SK-N-SH treated with all-trans-retinoic acid at 6 μM for 48 hours (cell line): ENCODE results near the gene C2orf72.
"Not testable (repeated sequence)": the region's sequence is repeated elsewhere in the genome, so short reads cannot be mapped to it uniquely, and the experiment has no call there.

Experiments used
- ATAC-seq: fragments of 200-7000 bp; cut with Tn5 transposase; 3 replicates; pipeline ENCODE4 v1.9.1; 2020; ENCODE audit warnings: mild to moderate bottlenecking, moderate library complexity
- ARNTL ChIP-seq: fragments of 450-650 bp; formaldehyde crosslinking; IDR thresholded peaks from 2 replicates; pipeline ENCODE4 v1.5.0; 2020; ENCODE audit warnings: low read depth, mild to moderate bottlenecking, moderate library complexity, borderline replicate concordance
- CREB5 ChIP-seq: fragments of 250-450 bp; sonication (Bioruptor Pico); IDR thresholded peaks from 2 replicates; pipeline ENCODE4 v1.5.1; 2020; ENCODE audit warnings: low read depth, mild to moderate bottlenecking, moderate library complexity
- CSDC2 ChIP-seq: fragments of 250-450 bp; sonication (Bioruptor Pico); IDR thresholded peaks from 2 replicates; pipeline ENCODE4 v1.5.0; 2020; ENCODE audit warnings: mild to moderate bottlenecking, moderate library complexity
- CSRNP3 ChIP-seq: fragments of 250-450 bp; sonication (Bioruptor Pico); IDR thresholded peaks from 2 replicates; pipeline ENCODE4 v1.5.1; 2021; ENCODE audit warnings: mild to moderate bottlenecking, moderate library complexity
- GLIS3 ChIP-seq: fragments of 250-450 bp; sonication (Bioruptor Pico); IDR thresholded peaks from 2 replicates; pipeline ENCODE4 v1.5.0; 2020; ENCODE audit warnings: mild to moderate bottlenecking, moderate library complexity
- ISL1 ChIP-seq: fragments of 250-450 bp; sonication (Bioruptor Pico); IDR thresholded peaks from 2 replicates; pipeline ENCODE4 v2.1.2; 2022; ENCODE audit warnings: mild to moderate bottlenecking, moderate library complexity
- OSR1 ChIP-seq: fragments of 250-450 bp; sonication (Bioruptor Pico); IDR thresholded peaks from 2 replicates; pipeline ENCODE4 v1.8.0; 2022; ENCODE audit warnings: moderate library complexity, mild to moderate bottlenecking, inconsistent platforms
- PATZ1 ChIP-seq: fragments of 250-450 bp; sonication (Bioruptor Pico); IDR thresholded peaks from 2 replicates; pipeline ENCODE4 v1.8.0; 2020; ENCODE audit warnings: mild to moderate bottlenecking, moderate library complexity, borderline replicate concordance
- POU6F1 ChIP-seq: fragments of 250-450 bp; sonication (Bioruptor Pico); IDR thresholded peaks from 2 replicates; pipeline ENCODE4 v1.8.0; 2021; ENCODE audit warnings: low read depth, mild to moderate bottlenecking, moderate library complexity, borderline replicate concordance
- PPARA ChIP-seq: fragments of 250-450 bp; sonication (Bioruptor Pico); IDR thresholded peaks from 2 replicates; pipeline ENCODE4 v1.5.0; 2020; ENCODE audit warnings: mild to moderate bottlenecking, borderline replicate concordance
- RARB ChIP-seq: fragments of 250-450 bp; sonication (Bioruptor Pico); IDR thresholded peaks from 2 replicates; pipeline ENCODE4 v1.8.0; 2021; ENCODE audit warnings: mild to moderate bottlenecking, moderate library complexity
- SNAI2 ChIP-seq: fragments of 250-450 bp; sonication (Bioruptor Pico); IDR thresholded peaks from 2 replicates; pipeline ENCODE4 v1.5.0; 2020; ENCODE audit warnings: mild to moderate bottlenecking, moderate library complexity
- TCF4 ChIP-seq: fragments of 250-450 bp; sonication (Bioruptor Pico); IDR thresholded peaks from 2 replicates; pipeline ENCODE4 v1.8.0; 2021; ENCODE audit warnings: mild to moderate bottlenecking, moderate library complexity, borderline replicate concordance
- TSHZ2 ChIP-seq: fragments of 250-450 bp; sonication (Bioruptor Pico); IDR thresholded peaks from 2 replicates; pipeline ENCODE4 v1.5.0; 2020; ENCODE audit warnings: mild to moderate bottlenecking, moderate library complexity
- ZC3H10 ChIP-seq: fragments of 250-450 bp; sonication (Bioruptor Pico); IDR thresholded peaks from 2 replicates; pipeline ENCODE4 v1.5.1; 2021; ENCODE audit warnings: mild to moderate bottlenecking, moderate library complexity
- ZFP3 ChIP-seq: fragments of 250-450 bp; sonication (Bioruptor Pico); IDR thresholded peaks from 2 replicates; pipeline ENCODE4 v1.5.0; 2020; ENCODE audit warnings: mild to moderate bottlenecking, moderate library complexity
- ZFP30 ChIP-seq: fragments of 450-650 bp; formaldehyde crosslinking; IDR thresholded peaks from 2 replicates; pipeline ENCODE4 v1.5.0; 2022; ENCODE audit warnings: mild to moderate bottlenecking, moderate library complexity
- ZNF565 ChIP-seq: fragments of 450-650 bp; formaldehyde crosslinking; conservative IDR thresholded peaks from 2 replicates; pipeline ENCODE4 v1.5.0; 2020; ENCODE audit warnings: low read depth, mild to moderate bottlenecking, moderate library complexity
- ZNF70 ChIP-seq: fragments of 450-650 bp; formaldehyde crosslinking; IDR thresholded peaks from 2 replicates; pipeline ENCODE4 v1.5.0; 2020; ENCODE audit warnings: mild to moderate bottlenecking, moderate library complexity
- ZNF8 ChIP-seq: fragments of 450-650 bp; formaldehyde crosslinking; IDR thresholded peaks from 2 replicates; pipeline ENCODE4 v1.5.0; 2020; ENCODE audit warnings: mild to moderate bottlenecking, moderate library complexity

Gene C2orf72

GRCh38 chr2:231018184-231018583 is 19.1 kb upstream of the C2orf72 start (continued):
- no peak for TF ChIP-seq TSHZ2 (CRISPR knock-in tag)
- TF ChIP-seq CSDC2 (CRISPR knock-in tag), result no peak
- no peak for TF ChIP-seq ZC3H10 (CRISPR knock-in tag)
- TF ChIP-seq ISL1 (CRISPR knock-in tag), result no peak
- TF ChIP-seq OSR1 (CRISPR knock-in tag), result no peak
- TF ChIP-seq ARNTL (CRISPR knock-in tag), result no peak
- no peak for TF ChIP-seq RARB (CRISPR knock-in tag)

- ATAC-seq, result not testable (repeated sequence)
Measured at GRCh38 chr2:231025059-231025458, 12.3 kb upstream of the C2orf72 start.

GRCh38 chr2:231028889-231029288 is 8.4 kb upstream of the C2orf72 start:
- ATAC-seq, result no peak
- TF ChIP-seq CREB5 (CRISPR knock-in tag) (no peak), PATZ1 (CRISPR knock-in tag) (no peak), TCF4 (CRISPR knock-in tag) (no peak), SNAI2 (no peak), CSDC2 (CRISPR knock-in tag) (no peak), ZNF70 (CRISPR knock-in tag) (no peak), RARB (CRISPR knock-in tag) (no peak), ZC3H10 (CRISPR knock-in tag) (no peak), ZNF8 (no peak), PPARA (no peak)
- TF ChIP-seq, all 23 proteins: peak for 0

- TF ChIP-seq ARNTL (CRISPR knock-in tag) (no peak), ZNF565 (no peak), CREB5 (CRISPR knock-in tag) (no peak), OSR1 (CRISPR knock-in tag) (no peak), POU6F1 (CRISPR knock-in tag) (no peak), ZFP30 (CRISPR knock-in tag) (no peak), CSRNP3 (CRISPR knock-in tag) (no peak), PPARA (no peak), SNAI2 (no peak), ISL1 (CRISPR knock-in tag) (no peak), CSDC2 (CRISPR knock-in tag) (no peak), TSHZ2 (CRISPR knock-in tag) (no peak), ZFP3 (CRISPR knock-in tag) (no peak), GLIS3 (no peak), PATZ1 (CRISPR knock-in tag) (no peak)
Measured at GRCh38 chr2:231029563-231029962, 7.8 kb upstream of the C2orf72 start.

More at GRCh38 chr2:231029563-231029962, 7.8 kb upstream of the C2orf72 start:
- ATAC-seq, result no peak
